NB4 (cell line): ENCODE measurements around the gene DDX3X.
"Not testable (repeated sequence)": the region's sequence is repeated elsewhere in the genome, so short reads cannot be mapped to it uniquely, and the experiment has no call there.

Experiments used
- CTCF ChIP-seq: IDR thresholded peaks from one replicate; pipeline ENCODE4 v1.5.1; 2012; ENCODE audit warnings: low read depth, low read length
- MYC ChIP-seq: IDR thresholded peaks from 2 replicates; pipeline ENCODE4 v1.6.1; 2011; ENCODE audit warnings: low read depth, low read length
- POLR2A ChIP-seq: IDR thresholded peaks from 2 replicates; pipeline ENCODE4 v1.6.1; 2011; ENCODE audit warnings: mild to moderate bottlenecking; ENCODE audit not compliant: insufficient read length; ENCODE audit errors: extremely low read depth

- TF ChIP-seq CTCF, POLR2A, MYC: not testable (repeated sequence)
These were observed 17.7 kb upstream of the DDX3X start for GRCh38 chrX:41316266-41316665.
